ENCODE results near the gene SLC22A23.

The SLC22A23 gene

DNA sequence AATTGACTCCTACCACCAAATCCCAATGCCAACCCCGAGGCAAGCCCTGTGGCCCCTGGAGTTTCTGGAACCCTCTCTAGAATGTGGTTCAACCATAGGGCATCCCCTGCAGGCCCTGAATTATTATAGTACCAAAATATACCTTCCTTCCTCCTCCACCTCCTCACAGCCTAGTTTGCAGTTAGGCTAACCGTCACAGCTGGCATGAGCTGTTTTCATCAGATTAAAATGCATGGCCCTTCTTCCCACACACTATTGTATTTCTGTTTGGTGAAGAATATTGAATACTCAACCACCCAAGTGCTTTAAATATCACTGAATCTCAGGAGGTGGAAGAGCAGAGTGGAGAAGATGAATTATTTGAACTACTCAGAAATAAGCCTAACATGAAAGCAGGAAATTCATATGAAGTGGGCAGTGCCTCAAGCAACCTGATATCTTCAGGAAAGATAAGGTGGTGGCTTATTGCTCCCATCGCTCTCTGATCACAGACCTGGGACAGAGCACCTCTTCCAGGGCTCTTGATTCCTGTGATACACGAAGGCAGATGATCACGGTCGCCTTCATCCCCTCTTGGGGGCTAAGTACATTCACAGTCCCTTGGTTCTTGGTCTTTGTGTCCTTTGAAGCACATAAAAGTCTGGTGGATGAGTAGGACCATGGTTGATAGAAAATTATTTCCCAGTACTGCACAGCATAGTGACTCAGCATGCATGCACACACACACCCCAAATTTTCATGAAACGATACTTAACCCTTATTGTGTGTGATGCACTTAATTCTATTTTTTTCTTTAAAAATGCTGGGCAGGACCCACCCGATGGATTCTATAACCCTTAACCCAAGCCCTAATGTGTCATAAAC is 107.2 kb downstream of the SLC22A23 start:
- TF ChIP-seq, protein P1, sequence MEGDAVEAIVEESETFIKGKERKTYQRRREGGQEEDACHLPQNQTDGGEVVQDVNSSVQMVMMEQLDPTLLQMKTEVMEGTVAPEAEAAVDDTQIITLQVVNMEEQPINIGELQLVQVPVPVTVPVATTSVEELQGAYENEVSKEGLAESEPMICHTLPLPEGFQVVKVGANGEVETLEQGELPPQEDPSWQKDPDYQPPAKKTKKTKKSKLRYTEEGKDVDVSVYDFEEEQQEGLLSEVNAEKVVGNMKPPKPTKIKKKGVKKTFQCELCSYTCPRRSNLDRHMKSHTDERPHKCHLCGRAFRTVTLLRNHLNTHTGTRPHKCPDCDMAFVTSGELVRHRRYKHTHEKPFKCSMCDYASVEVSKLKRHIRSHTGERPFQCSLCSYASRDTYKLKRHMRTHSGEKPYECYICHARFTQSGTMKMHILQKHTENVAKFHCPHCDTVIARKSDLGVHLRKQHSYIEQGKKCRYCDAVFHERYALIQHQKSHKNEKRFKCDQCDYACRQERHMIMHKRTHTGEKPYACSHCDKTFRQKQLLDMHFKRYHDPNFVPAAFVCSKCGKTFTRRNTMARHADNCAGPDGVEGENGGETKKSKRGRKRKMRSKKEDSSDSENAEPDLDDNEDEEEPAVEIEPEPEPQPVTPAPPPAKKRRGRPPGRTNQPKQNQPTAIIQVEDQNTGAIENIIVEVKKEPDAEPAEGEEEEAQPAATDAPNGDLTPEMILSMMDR (conservative IDR thresholded peaks at IDR 0.05; ENCODE audit: low read length) = no peak
- H3K4me3 ChIP-seq (ENCODE audit: low read length) = no peak overlapping the region
- DNase-seq (ENCODE audit: low read depth) = no peak

DNA sequence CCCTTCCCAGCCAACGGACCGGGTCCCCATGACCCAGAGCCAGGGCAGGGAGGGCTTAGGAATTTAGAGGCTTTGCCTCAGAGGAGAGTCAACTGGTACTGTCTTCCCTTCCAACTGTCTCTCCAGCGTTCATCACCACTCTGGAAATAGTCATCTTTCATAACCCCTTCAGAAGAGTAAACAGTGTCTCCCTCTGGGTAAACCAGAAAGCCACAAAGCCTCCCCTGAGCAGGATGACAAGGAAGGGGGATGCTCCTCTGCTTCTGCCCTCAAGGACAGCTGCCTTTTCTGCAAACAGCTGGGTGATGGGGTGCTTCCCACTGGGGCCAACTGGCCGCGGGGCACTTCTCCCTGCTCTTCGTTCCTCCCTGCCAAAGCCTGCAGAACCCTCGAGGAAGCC is 108.0 kb downstream of the SLC22A23 start:
- TF ChIP-seq, protein P1 (conservative IDR thresholded peaks at IDR 0.05; ENCODE audit: low read length) = no peak
- no peak overlapping the region for H3K4me3 ChIP-seq (ENCODE audit: low read length)
- DNase-seq (ENCODE audit: low read depth) = no peak

DNA sequence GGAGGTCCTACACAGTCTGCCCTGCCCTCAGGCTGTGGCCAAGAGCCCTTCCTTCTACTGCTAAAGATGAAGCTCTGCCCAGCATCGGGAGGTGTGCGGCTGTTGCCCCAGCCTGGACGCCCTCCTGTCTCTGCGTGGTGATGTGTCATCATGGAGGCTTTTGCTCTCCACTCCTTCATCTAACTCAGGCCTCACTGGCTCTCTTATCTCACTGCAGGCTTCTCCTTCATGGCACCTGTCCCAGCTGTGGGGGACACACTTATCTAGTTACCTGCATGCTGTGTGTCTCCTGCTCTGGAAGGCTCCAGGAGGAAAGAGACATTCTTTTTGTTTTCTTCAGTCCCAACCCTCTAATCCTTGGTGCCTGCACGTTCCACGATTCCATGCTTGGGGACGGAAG is 109.0 kb downstream of the SLC22A23 start:
- TF ChIP-seq, protein P1 (conservative IDR thresholded peaks at IDR 0.05; ENCODE audit: low read length) = no peak

GRCh38 chr6:3347247-3347646 is 109.6 kb downstream of the SLC22A23 start:
- TF ChIP-seq, protein P1 (conservative IDR thresholded peaks at IDR 0.05; ENCODE audit: low read length) = no peak
- H3K4me3 ChIP-seq (ENCODE audit: low read length) = no peak overlapping the region
- no peak for DNase-seq (ENCODE audit: low read depth)

More for the DNA sequence above, 109.0 kb downstream of the SLC22A23 start:
- no peak overlapping the region for H3K4me3 ChIP-seq (ENCODE audit: low read length)
- no peak for DNase-seq (ENCODE audit: low read depth)

DNA sequence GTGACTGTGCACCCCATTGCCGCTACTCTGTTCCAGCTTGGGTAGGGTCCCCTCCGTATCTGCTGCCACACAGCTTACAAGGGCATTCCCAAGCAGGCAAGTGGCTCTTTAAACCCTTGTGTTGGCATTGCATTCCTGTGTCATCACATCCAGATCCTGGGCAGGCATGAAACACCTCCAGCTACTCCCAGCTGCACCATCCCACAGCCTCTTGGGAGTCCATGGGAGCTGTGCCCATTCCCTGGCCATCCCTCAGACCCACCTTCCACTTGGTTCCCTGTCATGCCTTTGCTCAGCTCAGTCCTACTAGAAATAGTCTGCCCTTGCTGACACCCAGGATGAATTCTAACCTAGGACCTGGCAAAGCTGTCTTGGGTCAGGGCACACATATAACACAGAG is 110.4 kb downstream of the SLC22A23 start:
- no peak for DNase-seq (ENCODE audit: low read depth)
- no peak overlapping the region for H3K4me3 ChIP-seq (ENCODE audit: low read length)
- TF ChIP-seq, protein P1 (conservative IDR thresholded peaks at IDR 0.05; ENCODE audit: low read length) = no peak

DNA sequence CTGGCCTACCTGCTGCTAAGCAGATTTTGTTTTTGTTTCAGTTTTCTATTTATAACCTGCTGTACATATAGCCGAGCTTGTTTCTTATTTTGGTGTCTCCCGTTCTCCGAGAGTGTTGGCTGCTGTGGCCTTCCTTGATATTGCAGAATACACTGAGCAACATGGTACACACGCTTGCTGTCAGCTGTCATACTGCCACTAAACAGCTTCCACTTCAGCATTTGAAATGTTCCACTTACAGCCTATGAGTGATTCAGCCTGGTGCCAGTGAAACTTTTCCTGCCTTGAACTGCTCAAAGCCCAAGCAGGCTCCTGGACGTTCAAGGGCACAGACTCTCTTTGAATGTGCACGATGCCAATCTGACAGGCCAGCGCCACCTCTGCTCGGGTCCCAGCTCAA is 111.0 kb downstream of the SLC22A23 start:
- TF ChIP-seq, protein P1 (conservative IDR thresholded peaks at IDR 0.05; ENCODE audit: low read length) = no peak
- no peak for DNase-seq (ENCODE audit: low read depth)

More for the DNA sequence above, 111.0 kb downstream of the SLC22A23 start:
- no peak overlapping the region for H3K4me3 ChIP-seq (ENCODE audit: low read length)
